Metanephros (tissue), 2 donors: ENCODE measurements around the gene TMC6. TPM values are rescaled to one million over a fixed set of nuclear protein-coding genes. Genes with fewer than 3 reads are reported as not detected.

Experiments
- small RNA-seq: library from RNA; depleted of rRNA; stranded (forward); fragments of <200 nt; gene quantifications from one replicate; pipeline ENCODE3, GENCODE V24; 2014; ENCODE audit warnings: low replicate concordance
- total RNA-seq: library from RNA; depleted of rRNA; stranded (reverse); fragments of >200 nt; gene quantifications from one replicate; pipeline ENCODE4 v1.2.3, GENCODE V29; 2014

TMC6 gene
- 34.9 TPM for total RNA-seq

GRCh38 chr17:78128551-78129350, at the start of gene TMC6:
TSS of gene TMC6 (minus strand) at chr17:78128755. CDS start at chr17:78126832, 1,923 bp downstream.

GRCh38 chr17:78168242-78168902, 39.8 kb upstream of the TMC6 start, which contains the start of gene SYNGR2:
TSS of gene SYNGR2 (plus strand) at chr17:78168581. CDS start at chr17:78168617, 36 bp downstream.

GRCh38 chr17:78130437-78131101, 2.0 kb upstream of the TMC6 start, which contains the start of gene TMC8:
TSS of gene TMC8 (plus strand) at chr17:78130771. CDS start at chr17:78131589, 818 bp downstream.

Small RNA genes within 50 kb of the gene (small RNA-seq; reads per million reads assigned to genes)
- not detected for gene RNU6-625P

Other genes with a start within 250 kb of the TMC6 start
- gene TNRC6C, start 170.1 kb downstream of the TMC6 start, total RNA-seq: 25.2 TPM
- gene TMC8, start 2.0 kb upstream of the TMC6 start, total RNA-seq: 8.7 TPM
- gene C17orf99, start 17.6 kb upstream of the TMC6 start, total RNA-seq: 4.2 TPM
- gene SYNGR2, start 39.8 kb upstream of the TMC6 start, total RNA-seq: 53.0 TPM
- 23.9 TPM for gene TK1, start 58.3 kb upstream of the TMC6 start, total RNA-seq
- gene AFMID, start 58.6 kb upstream of the TMC6 start, total RNA-seq: 43.0 TPM
- 18.5 TPM for gene BIRC5, start 85.5 kb upstream of the TMC6 start, total RNA-seq
- not detected for gene TMEM235, start 102.9 kb upstream of the TMC6 start, total RNA-seq
- 39.2 TPM for gene SOCS3, start 231.3 kb upstream of the TMC6 start, total RNA-seq
- gene PGS1, start 249.9 kb upstream of the TMC6 start, total RNA-seq: 47.3 TPM